Fibroblast of lung (primary cell): ENCODE results near the gene CFAP46. TPM values are rescaled to one million over a fixed set of nuclear protein-coding genes. Genes with fewer than 3 reads are reported as not detected.

ENCODE experiments used
- DNase-seq, 2 donors: peaks; one replicate each; pipeline versions ENCODE4 v3.0.0 to v3.0.0-alpha.2; 2010; ENCODE audit warnings: low read depth in 2 of 2
- H2AFZ ChIP-seq: 2 replicates; pipeline ENCODE4 v1.5.1; 2012; ENCODE audit warnings: low read length, control low read depth, inconsistent platforms
- H3K27ac ChIP-seq: 2 replicates; pipeline ENCODE4 v1.5.1; 2011; ENCODE audit warnings: low read length, control low read depth; ENCODE audit not compliant: insufficient read depth
- H3K27me3 ChIP-seq: 2 replicates; pipeline ENCODE4 v1.5.1; 2011; ENCODE audit warnings: mild to moderate bottlenecking, low read length; ENCODE audit not compliant: control insufficient read depth, insufficient read depth
- H3K36me3 ChIP-seq: 2 replicates; pipeline ENCODE4 v1.5.1; 2011; ENCODE audit warnings: low read length; ENCODE audit not compliant: control insufficient read depth, insufficient read depth
- H3K4me1 ChIP-seq: 2 replicates; pipeline ENCODE4 v1.5.1; 2011; ENCODE audit warnings: low read length; ENCODE audit not compliant: control insufficient read depth, insufficient read depth; ENCODE audit errors: extremely low read depth
- H3K4me2 ChIP-seq: 2 replicates; pipeline ENCODE4 v1.5.1; 2011; ENCODE audit warnings: low read length, control low read depth; ENCODE audit not compliant: insufficient read depth; ENCODE audit errors: extremely low read depth
- H3K4me3 ChIP-seq, 4 experiments: fragments of 200-600 bp in 1 of 4; sonication (generic) in 1 of 4; replicated peaks in 1 of 4; 2 replicates each; pipeline ENCODE4 v1.5.1; 2011 to 2016; ENCODE audit warnings: low read length in 4 of 4, low read depth in 3 of 4, mild to moderate bottlenecking in 3 of 4, control low read depth in 2 of 4, inconsistent platforms in 1 of 4, mixed read lengths in 1 of 4; ENCODE audit not compliant: insufficient read depth in 1 of 4; ENCODE audit errors: control extremely low read depth in 1 of 4
- H3K79me2 ChIP-seq: 2 replicates; pipeline ENCODE4 v1.5.1; 2012; ENCODE audit warnings: mild to moderate bottlenecking, low read length, inconsistent platforms; ENCODE audit not compliant: control insufficient read depth, insufficient read depth
- H3K9ac ChIP-seq: 2 replicates; pipeline ENCODE4 v1.5.1; 2011; ENCODE audit warnings: mild to moderate bottlenecking, low read length, control low read depth; ENCODE audit not compliant: insufficient read depth
- H3K9me3 ChIP-seq: 2 replicates; pipeline ENCODE4 v1.5.1; 2012; ENCODE audit warnings: low read depth, low read length; ENCODE audit not compliant: control insufficient read depth, insufficient read depth
- H4K20me1 ChIP-seq: 2 replicates; pipeline ENCODE4 v1.5.1; 2011; ENCODE audit warnings: low read length; ENCODE audit not compliant: control insufficient read depth, insufficient read depth; ENCODE audit errors: extremely low read depth
- CTCF ChIP-seq, 2 donors: IDR thresholded peaks in 1 of 2; conservative IDR thresholded peaks in 1 of 2; 1 replicate in 1 of 2; 2 replicates in 1 of 2; pipeline ENCODE4 v1.5.1; 2011 to 2012; ENCODE audit warnings: low read length in 2 of 2, control low read depth in 1 of 2, inconsistent platforms in 1 of 2, low read depth in 1 of 2, mild to moderate bottlenecking in 1 of 2
- EZH2 ChIP-seq: IDR thresholded peaks from 2 replicates; pipeline ENCODE4 v1.5.1; 2012; ENCODE audit warnings: low read length, control low read depth, mild to moderate bottlenecking; ENCODE audit errors: missing control alignments
- polyA plus RNA-seq, 2 donors: library from polyadenylated mRNA; depleted of rRNA in 1 of 2; stranded (reverse) in 1 of 2; unstranded in 1 of 2; fragments of >200 nt; gene quantifications; 2 replicates each; pipeline ENCODE4 v1.2.1, GENCODE V29; 2011 to 2012; ENCODE audit warnings: missing spikeins in 1 of 2
- total RNA-seq: library from RNA; depleted of rRNA; stranded (reverse); fragments of >200 nt; gene quantifications from 2 replicates; pipeline ENCODE4 v1.2.1, GENCODE V29; 2014

CFAP46 gene
- total and polyA plus RNA-seq, 2 donors (not counting 1 experiment from before 2014, with no cell fraction given) = 0.25 to 0.66 TPM

- H3K4me2 ChIP-seq = no peak overlapping the region
- no peaks in the 10 kb centered on the region for H3K9me3 ChIP-seq
- no peak overlapping the region for H3K9ac ChIP-seq
- TF ChIP-seq EZH2 (no peak), CTCF (conservative IDR thresholded peaks at IDR 0.05 in 1 of 2, IDR thresholded peaks at IDR 0.05 in 1 of 2; ENCODE audit: low read depth in 1 of 2, low read length in 2 of 2) (no peak)
- no peaks in the 10 kb centered on the region for H4K20me1 ChIP-seq
- H3K27me3 ChIP-seq = no peaks in the 10 kb centered on the region
- no peaks in the 10 kb centered on the region for H3K36me3 ChIP-seq
- no peak overlapping the region for H3K4me3 ChIP-seq
- H3K4me1 ChIP-seq = no peaks in the 10 kb centered on the region
- H2AFZ ChIP-seq = no peak overlapping the region
- DNase-seq = no peak
- H3K79me2 ChIP-seq = no peaks in the 10 kb centered on the region
- H3K27ac ChIP-seq = no peak overlapping the region
Measured at GRCh38 chr10:132983252-132984007, 41.1 kb upstream of the CFAP46 start.

GRCh38 chr10:132982301-132982989 is 40.1 kb upstream of the CFAP46 start:
- Histone ChIP-seq H3K9ac (no peak overlapping the region), H3K9me3 (no peaks in the 10 kb centered on the region), H3K36me3 (no peaks in the 10 kb centered on the region), H2AFZ (no peak overlapping the region), H3K79me2 (no peaks in the 10 kb centered on the region), H3K4me1 (no peaks in the 10 kb centered on the region), H4K20me1 (no peaks in the 10 kb centered on the region), H3K27ac (no peak overlapping the region), H3K4me2 (no peak overlapping the region), H3K27me3 (no peaks in the 10 kb centered on the region), H3K4me3 (no peak overlapping the region)
- TF ChIP-seq CTCF (conservative IDR thresholded peaks at IDR 0.05 in 1 of 2, IDR thresholded peaks at IDR 0.05 in 1 of 2; ENCODE audit: low read depth in 1 of 2, low read length in 2 of 2) = no peak
- no peak for TF ChIP-seq EZH2
- DNase-seq = peak; percentile 32 to 38

- Histone ChIP-seq H3K4me2 (no peak overlapping the region), H3K27me3 (no peaks in the 10 kb centered on the region), H3K79me2 (no peaks in the 10 kb centered on the region), H3K4me1 (no peaks in the 10 kb centered on the region), H2AFZ (no peak overlapping the region), H3K36me3 (no peaks in the 10 kb centered on the region), H3K9ac (no peak overlapping the region), H3K4me3 (no peak overlapping the region), H4K20me1 (no peaks in the 10 kb centered on the region), H3K9me3 (no peaks in the 10 kb centered on the region), H3K27ac (no peak overlapping the region)
- TF ChIP-seq EZH2 (no peak), CTCF (conservative IDR thresholded peaks at IDR 0.05 in 1 of 2, IDR thresholded peaks at IDR 0.05 in 1 of 2; ENCODE audit: low read depth in 1 of 2, low read length in 2 of 2) (no peak)
- no peak for DNase-seq
Measured at GRCh38 chr10:132981746-132982145, 39.4 kb upstream of the CFAP46 start.
